ENCODE data around the gene LRRC14B.

GRCh38 chr5:204966-205670, 13.8 kb downstream of the LRRC14B start:
- no peak for TF ChIP-seq CTCF (IDR thresholded peaks at IDR 0.05)
- no peak for TF ChIP-seq POLR2A (IDR thresholded peaks at IDR 0.05)
- TF ChIP-seq POLR2AphosphoS5 (IDR thresholded peaks at IDR 0.05), result no peak

All from breast epithelium (tissue), 3 donors.